GM21360 (cell line): ENCODE measurements around the gene MACO1.
"Not testable (repeated sequence)": the region's sequence is repeated elsewhere in the genome, so short reads cannot be mapped to it uniquely, and the experiment has no call there.

Experiments
- ATAC-seq: cut with Tn5 transposase; IDR thresholded peaks from one replicate; pipeline ENCODE4 v1.9.1; 2021; ENCODE audit warnings: mild to moderate bottlenecking, moderate library complexity; ENCODE audit not compliant: unreplicated experiment

Gene MACO1

DNA sequence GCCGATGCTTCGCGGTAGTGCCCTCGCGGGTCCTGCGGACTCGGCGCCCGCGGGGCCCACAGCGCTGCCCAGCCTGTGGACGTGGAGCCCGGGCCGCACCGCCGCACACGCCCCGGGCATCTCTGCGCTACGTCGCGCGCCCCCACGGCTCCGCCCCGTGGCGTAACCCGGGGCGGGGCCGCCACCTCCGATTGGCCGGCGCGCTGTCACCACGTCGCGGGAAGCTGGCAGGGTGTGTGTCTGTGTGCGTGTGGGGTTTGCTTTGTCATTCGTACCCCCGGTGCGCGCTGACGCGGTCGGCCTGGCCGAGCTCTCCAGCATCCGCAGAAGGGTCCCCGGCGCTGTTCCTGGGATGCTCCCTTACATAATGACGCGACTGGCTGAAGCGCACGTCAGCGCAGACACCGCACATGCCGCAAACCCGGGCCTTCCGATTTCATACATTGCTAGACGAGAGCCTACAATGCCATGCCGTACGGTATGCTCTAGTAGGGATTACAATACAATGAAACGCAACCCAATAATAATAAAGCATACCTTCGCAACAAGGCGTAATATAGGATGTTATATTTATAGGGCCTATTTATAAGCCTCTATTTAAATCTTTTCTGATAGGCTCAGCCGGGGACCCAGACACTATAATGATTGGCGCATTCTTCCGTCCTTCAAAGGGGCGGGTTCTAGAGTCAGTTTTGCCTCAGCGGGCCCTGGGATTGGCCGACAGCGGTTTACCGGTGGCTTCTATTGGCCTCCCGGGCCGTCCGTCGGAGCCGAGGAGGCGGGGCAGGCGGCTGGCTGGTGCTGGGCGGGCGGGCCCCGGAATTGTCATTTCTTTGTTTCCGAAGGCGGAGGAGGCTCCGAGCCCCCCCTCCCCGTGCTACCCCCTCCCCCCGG is at the start of gene MACO1:
Gene MACO1 (plus strand): TSS at position 825 of the 894 bp plus-strand sequence. CDS start 202 bp downstream, outside the sequence.
- peak; percentile 82 for ATAC-seq

GRCh38 chr1:25382543-25382942 is 48.2 kb upstream of the MACO1 start:
- ATAC-seq: not testable (repeated sequence)

GRCh38 chr1:25383090-25383489 is 47.6 kb upstream of the MACO1 start:
- not testable (repeated sequence) for ATAC-seq

DNA sequence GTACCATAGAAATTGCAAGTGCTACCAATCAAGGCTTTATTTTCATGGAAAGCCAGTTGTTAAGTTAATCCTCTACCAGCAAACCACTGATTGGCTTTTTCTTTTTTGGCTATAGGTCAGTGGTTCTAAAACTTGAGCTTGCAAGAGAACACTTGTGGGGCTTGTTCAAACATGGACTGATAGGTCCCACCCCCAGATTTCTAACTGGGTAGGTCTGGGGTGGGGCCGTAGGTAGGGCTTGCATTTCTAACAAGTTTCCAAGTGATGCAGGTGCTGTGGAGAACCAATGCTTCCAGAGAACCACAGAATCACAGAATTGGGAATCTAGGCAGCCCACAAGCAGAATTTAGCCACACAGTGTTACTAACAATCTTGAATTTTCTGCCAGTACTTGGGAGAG is 46.8 kb upstream of the MACO1 start:
- ATAC-seq: not testable (repeated sequence)

DNA sequence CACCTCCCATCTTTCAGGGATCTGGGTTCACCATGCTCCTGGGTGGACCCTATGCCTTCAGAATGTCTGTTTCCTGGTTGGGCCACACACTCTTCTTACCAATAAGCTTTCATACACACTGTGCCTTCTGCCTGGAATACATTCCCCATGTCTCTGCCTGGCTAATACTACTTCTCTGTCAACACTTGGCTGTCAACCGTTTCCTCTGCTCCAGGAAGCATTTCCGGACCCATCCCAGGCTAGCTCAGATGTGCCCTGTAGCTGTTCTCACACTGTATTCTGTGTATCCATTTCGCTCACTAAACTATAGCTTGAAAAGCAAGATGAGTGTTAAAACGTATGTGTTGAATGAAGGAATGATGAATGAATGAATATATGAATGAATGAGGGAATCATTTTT is 43.6 kb upstream of the MACO1 start:
- not testable (repeated sequence) for ATAC-seq

- not testable (repeated sequence) for ATAC-seq
These were observed 42.0 kb upstream of the MACO1 start for GRCh38 chr1:25388691-25389090.

GRCh38 chr1:25389721-25390120 is 41.0 kb upstream of the MACO1 start:
- not testable (repeated sequence) for ATAC-seq

DNA sequence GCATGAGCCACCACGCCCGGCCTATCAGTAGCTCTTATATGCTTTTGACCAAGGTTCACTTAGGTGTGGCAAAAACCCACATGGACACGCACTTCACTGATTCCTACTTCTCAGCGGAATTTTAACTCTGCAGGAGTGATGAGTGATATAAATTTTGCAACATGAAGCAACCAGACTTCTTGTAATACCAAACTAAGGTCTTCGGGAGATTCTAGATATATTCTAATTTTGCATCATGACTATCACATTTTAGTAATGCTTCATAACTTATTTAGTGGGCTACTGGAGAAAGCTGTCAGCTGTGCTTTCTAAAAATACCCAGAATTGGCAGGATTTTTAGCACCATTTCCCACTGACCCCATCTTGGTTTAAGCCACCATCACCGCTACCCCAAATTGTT is 37.9 kb upstream of the MACO1 start:
- ATAC-seq: no peak

DNA sequence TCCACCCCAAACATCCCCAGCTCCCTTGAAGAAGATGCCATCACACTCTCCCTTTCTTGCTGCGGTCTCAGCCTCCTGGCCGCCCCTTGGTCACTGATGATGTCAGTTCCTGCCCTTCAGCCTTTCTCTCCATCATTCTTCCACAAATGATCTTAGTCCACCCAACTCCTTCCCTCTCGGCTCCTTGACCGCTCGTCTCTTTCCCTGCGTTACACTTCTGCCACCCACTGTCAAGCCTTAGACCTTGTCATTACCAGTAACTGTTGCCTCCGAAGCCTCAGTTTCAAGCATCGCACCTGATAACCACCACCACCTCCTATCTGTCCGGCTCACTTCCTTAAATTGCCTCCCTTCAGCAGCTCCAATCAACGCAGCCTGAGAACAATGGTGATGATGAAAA is 33.1 kb upstream of the MACO1 start:
- ATAC-seq: not testable (repeated sequence)

DNA sequence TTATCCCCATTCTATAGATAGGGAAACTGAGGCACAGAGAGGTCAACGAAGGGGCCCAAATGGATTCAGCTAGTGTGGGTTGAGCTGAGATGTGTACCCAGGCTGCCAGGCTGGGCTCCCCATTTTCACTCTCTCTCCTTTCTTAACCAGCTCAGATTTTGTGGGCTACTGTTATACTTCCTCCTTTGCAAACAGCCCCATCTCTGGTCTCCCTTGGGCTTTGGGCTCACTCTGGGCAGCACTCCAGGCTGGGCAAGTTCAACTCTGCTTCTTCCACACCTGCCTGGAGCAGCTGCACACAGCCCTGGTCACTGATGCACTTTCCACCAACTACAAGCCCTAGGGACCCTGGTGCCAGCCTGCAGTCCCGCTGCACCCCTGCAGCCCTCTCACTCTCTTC is 32.6 kb upstream of the MACO1 start:
- not testable (repeated sequence) for ATAC-seq

DNA sequence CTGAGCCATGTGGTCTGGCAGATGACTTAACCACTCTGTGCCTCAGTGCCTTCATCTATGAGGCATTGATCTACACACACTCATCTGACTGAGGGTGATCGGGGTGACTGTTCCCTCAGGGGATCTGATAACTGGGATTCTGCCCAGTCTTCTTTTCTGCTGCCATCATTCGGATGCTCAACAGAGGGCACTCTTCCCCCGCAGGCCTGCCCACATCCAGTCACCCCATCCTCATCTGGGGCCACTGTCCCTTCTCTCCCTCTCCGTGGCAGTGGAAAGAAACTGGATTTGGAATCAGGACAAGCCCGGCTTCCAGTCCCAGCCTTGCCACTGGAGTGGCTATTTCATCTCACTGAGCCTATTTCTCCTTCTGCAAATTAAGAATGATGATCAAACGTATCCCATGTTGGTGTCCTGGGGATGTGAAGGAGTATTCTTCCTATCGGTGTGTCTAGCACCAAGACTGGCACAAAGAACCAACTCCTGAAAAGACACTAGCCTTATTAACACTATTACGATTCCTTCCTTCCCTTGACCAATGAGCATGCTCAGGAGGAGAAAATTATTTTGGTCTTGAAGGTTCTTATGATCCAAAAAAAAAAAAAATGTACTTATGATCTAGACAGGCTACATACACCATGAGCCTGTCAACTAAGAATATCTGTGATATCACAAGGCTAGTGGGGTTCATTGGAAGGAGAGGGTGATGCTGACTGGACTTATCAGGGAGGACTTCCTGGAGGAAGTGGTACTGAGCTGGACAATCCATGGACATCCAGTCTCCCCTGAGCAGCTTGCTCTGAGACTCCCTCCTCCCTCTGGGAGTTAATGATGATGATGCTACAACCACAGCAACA is 27.5 kb upstream of the MACO1 start:
- not testable (repeated sequence) for ATAC-seq

DNA sequence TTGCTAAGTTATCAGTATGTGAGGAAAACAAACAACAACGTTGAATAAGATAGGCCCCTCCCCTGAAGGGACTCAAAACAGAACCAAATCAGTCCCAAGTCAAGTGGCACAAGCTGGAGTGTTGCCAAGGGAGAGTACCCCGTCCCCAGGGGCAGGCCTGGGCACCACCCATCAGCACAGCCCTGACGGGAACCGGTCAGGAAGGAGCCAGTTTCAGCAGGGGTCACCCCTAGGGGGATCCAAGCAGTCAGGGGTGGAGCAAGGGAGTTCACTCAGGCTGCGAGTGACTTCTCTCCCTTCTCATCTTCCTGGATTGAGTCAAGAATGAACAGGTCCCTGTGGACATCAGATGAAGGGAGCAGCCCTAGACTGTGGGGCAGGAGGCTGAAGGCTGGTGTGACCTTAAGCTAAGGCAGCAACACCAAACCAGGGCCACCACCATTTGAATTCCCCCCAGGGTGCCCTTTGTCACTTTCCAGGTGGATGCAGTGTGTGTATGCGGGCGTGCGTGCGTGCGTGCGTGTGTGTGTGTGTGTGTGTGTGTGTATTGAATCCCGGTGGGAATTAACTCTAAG is 24.9 kb upstream of the MACO1 start:
- not testable (repeated sequence) for ATAC-seq

DNA sequence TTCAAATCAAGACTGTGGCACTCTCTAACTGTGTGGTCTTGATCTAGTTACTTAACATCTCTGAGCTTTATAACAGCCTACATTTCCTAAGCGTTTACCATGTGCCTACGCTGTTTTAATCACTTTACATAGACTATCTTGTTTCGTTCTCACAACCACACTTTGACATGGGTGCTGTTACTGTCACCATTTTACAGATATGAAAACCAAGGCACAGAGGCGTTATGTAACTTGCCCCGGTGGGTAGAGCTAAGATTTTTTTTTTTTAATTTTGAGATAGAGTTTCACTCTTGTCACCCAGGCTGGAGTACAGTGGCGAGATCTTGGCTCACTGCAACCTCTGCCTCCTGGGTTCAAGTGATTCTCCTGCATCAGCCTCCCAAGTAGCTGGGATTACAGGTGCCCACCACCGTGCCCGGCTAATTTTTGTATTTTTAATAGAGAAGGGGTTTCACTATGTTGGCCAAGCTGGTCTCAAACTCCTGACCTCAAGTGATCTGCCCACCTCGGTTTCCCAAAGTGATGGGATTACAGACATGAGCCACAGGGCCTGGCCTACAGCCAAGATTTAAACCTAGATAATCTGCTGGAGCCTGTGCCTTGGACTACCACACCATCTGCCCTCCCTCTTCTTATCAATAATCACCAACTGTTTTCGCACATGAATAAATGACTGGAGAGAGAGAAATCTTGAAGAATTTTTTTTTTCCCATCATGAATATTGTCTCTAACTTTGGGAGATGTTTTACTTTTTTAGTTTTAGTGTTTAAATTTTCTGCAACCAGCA is 20.9 kb upstream of the MACO1 start:
- not testable (repeated sequence) for ATAC-seq

DNA sequence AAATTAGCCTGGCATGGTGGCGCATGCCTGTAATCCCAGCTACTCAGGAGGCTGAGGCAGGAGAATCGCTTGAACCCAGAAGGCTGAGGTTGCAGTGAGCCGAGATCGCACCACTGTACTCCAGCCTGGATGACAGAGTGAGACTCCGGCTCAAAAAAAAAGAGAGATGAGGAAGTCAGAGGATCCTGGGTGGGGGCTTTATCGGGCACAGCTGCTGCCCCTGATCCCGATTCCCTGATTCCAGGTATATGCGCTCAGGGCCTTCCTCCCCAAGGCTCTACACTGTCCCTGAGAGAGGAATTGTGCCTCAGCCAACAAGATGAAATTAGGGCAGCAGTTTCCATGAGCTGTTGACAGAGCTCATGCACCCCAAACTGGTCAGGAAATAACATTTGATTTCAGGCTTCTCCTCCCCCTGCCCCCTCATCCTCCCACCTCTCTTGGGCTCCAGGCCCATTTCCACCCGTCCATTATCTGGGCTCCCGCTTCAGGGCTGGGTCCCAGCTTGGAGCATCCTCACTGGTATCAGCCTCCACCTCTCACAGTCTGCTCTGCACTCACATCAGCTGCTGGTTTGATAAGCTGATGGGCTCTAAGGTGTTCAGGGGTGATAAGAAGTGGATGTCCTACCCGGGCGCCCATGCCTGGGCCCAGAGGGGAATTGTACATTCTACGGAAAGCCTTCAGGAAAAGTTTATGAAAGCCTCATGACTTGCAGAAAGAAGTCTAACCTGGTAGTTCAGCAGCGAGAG is 17.6 kb upstream of the MACO1 start:
- not testable (repeated sequence) for ATAC-seq

GRCh38 chr1:25414157-25414556 is 16.5 kb upstream of the MACO1 start:
- not testable (repeated sequence) for ATAC-seq

- ATAC-seq: not testable (repeated sequence)
These were observed 16.1 kb upstream of the MACO1 start for GRCh38 chr1:25414578-25414977.

- not testable (repeated sequence) for ATAC-seq
These were observed 13.4 kb upstream of the MACO1 start for GRCh38 chr1:25417280-25417679.

- not testable (repeated sequence) for ATAC-seq
These were observed 11.4 kb upstream of the MACO1 start for GRCh38 chr1:25419339-25419738.

DNA sequence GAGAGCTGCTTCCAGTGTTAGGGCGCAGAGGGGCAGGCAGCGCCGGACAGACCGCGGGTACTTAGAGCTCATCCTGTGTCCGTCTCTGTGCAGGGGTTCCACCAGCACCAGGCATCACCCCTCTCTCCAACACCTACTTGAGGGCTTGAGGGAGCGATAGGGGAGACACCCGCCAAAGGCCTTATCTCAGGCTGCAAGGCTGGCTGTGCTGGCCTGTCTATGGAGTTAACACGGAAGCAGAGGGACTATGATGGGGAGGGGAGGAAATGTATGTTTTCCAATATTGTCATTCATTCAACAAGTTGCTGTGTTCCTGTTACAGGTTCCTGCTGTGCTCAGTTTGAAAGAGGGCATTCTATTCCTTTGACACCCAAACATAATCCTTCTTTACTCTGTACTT is 10.0 kb upstream of the MACO1 start, which contains the start of gene RHCE:
Gene RHCE (minus strand): TSS at position 111 of the 400 bp plus-strand sequence. CDS start 39 bp downstream, at position 72.
- ATAC-seq: not testable (repeated sequence)
